ENCODE results near the gene MORN1.

GRCh38 chr1:2339206-2340085 lies 51.9 kb downstream of the MORN1 start:
- TF ChIP-seq CTCF (conservative IDR thresholded peaks at IDR 0.05; ENCODE audit: low read length) (no peak), EZH2phosphoT487 (IDR thresholded peaks at IDR 0.05; ENCODE audit: borderline replicate concordance) (no peak)
